Astrocyte of the cerebellum (primary cell): Measurements from ENCODE around the gene MIB1.
"Not testable (repeated sequence)": the region's sequence is repeated elsewhere in the genome, so short reads cannot be mapped to it uniquely, and the experiment has no call there.

Experiments
- DNase-seq: peaks from one replicate; pipeline ENCODE4 v3.0.0-alpha.2; 2011; ENCODE audit warnings: low read depth
- H3K4me3 ChIP-seq: 2 replicates; pipeline ENCODE4 v1.5.1; 2011; ENCODE audit warnings: mild to moderate bottlenecking, low read depth, low read length, moderate library complexity
- in situ Hi-C: cut with HindIII; loops from 2 replicates; pipeline ENCODE4 v1.10.0; 2017; ENCODE audit warnings: low sequenced_read_pairs
- TF ChIP-seq, protein P1 (sequence below): IDR thresholded peaks from 2 replicates; pipeline ENCODE4 v1.5.1; 2012; ENCODE audit warnings: low read length, low read depth, moderate library complexity, mild to moderate bottlenecking; ENCODE audit errors: missing control alignments

MIB1 gene

GRCh38 chr18:21733011-21733410 lies 7.6 kb upstream of the MIB1 start:
- in situ Hi-C loops: no loop called here

GRCh38 chr18:21735452-21736015 lies 5.1 kb upstream of the MIB1 start:
- in situ Hi-C loops: no loop called here
- no peak overlapping the region for H3K4me3 ChIP-seq
- TF ChIP-seq, protein P1, sequence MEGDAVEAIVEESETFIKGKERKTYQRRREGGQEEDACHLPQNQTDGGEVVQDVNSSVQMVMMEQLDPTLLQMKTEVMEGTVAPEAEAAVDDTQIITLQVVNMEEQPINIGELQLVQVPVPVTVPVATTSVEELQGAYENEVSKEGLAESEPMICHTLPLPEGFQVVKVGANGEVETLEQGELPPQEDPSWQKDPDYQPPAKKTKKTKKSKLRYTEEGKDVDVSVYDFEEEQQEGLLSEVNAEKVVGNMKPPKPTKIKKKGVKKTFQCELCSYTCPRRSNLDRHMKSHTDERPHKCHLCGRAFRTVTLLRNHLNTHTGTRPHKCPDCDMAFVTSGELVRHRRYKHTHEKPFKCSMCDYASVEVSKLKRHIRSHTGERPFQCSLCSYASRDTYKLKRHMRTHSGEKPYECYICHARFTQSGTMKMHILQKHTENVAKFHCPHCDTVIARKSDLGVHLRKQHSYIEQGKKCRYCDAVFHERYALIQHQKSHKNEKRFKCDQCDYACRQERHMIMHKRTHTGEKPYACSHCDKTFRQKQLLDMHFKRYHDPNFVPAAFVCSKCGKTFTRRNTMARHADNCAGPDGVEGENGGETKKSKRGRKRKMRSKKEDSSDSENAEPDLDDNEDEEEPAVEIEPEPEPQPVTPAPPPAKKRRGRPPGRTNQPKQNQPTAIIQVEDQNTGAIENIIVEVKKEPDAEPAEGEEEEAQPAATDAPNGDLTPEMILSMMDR: no peak
- no peak for DNase-seq

More at GRCh38 chr18:21733011-21733410, 7.6 kb upstream of the MIB1 start:
- TF ChIP-seq, protein P1: no peak
- no peak overlapping the region for H3K4me3 ChIP-seq
- no peak for DNase-seq

GRCh38 chr18:21736926-21737325 lies 3.7 kb upstream of the MIB1 start:
- DNase-seq, H3K4me3 ChIP-seq, in situ Hi-C loops: not testable (repeated sequence)

- peak overlapping the region; percentile 91 for H3K4me3 ChIP-seq
- in situ Hi-C loops: no loop called here
- no peak for DNase-seq
- TF ChIP-seq, protein P1: no peak
Measured at GRCh38 chr18:21739604-21740537, 721 bp upstream of the MIB1 start.

DNA sequence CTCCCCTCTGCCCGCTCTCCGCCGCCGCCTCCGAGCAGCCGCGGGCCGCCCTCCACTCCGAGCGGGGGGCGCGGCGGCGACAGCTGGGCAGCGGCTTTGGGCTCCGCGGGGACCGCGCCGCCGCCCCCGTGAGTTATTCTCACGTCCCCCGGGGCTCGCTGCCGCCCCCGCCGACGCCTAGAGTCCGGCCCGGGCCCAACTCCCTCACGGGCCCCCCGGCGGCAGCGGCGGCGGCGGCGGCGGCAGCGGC lies 645 bp downstream of the MIB1 start:
- DNase-seq: no peak
- in situ Hi-C loops: no loop called here
- TF ChIP-seq, protein P1: no peak

GRCh38 chr18:21741562-21742314 lies 1.1 kb downstream of the MIB1 start:
- TF ChIP-seq, protein P1: no peak
- in situ Hi-C loops: no loop called here
- peak overlapping the region; percentile 91 for H3K4me3 ChIP-seq
- DNase-seq: no peak

More for the DNA sequence above, 645 bp downstream of the MIB1 start:
- peak overlapping the region; percentile 91 for H3K4me3 ChIP-seq
